ENCODE data around the gene HACD4. TPM values are rescaled to one million over a fixed set of nuclear protein-coding genes. Genes with fewer than 3 reads are reported as not detected.
A peak's percentile ranks its signal among the peaks of the same experiment; 100 is the strongest.

The HACD4 gene
- total and polyA plus RNA-seq, 8 donors = 6.3 to 12.2 (median 9.9) TPM

GRCh38 chr9:21015129-21015815, 16.2 kb downstream of the HACD4 start:
- no peak for ATAC-seq
- Histone ChIP-seq H3K36me3 (peaks cover 0 to 15% of the 10 kb centered on the region in 2 donors), H3K9me3 (no peaks in the 10 kb centered on the region), H3K27me3 (no peaks in the 10 kb centered on the region), H3K4me1 (no peaks in the 10 kb centered on the region), H3K27ac (no peak overlapping the region), H3K4me3 (no peak overlapping the region)
- TF ChIP-seq CTCF (IDR thresholded peaks at IDR 0.05) = no peak
- peak in 1 of 4 donors; percentile 10 for DNase-seq
- intact Hi-C loops (cut with DNase I) = no loop called here

- H3K27me3 ChIP-seq = no peaks in the 10 kb centered on the region
- H3K4me3 ChIP-seq = no peak overlapping the region
- H3K36me3 ChIP-seq = peaks cover 0 to 18% of the 10 kb centered on the region in 2 donors
- no peak overlapping the region for H3K27ac ChIP-seq
- peaks cover 0 to 5% of the 10 kb centered on the region in 2 donors for H3K4me1 ChIP-seq
- ATAC-seq = no peak
- H3K9me3 ChIP-seq = peaks cover 0 to 5% of the 10 kb centered on the region in 2 donors
- DNase-seq = no peak
- intact Hi-C loops (cut with DNase I) = no loop called here
- TF ChIP-seq CTCF (IDR thresholded peaks at IDR 0.05) = no peak
These were observed 29.4 kb downstream of the HACD4 start for GRCh38 chr9:21002040-21002439.

- DNase-seq = no peak
- intact Hi-C loops (cut with DNase I) = no loop called here
- H3K9me3 ChIP-seq = peaks cover 0 to 5% of the 10 kb centered on the region in 2 donors
- peaks cover 0 to 14% of the 10 kb centered on the region in 2 donors for H3K36me3 ChIP-seq
- H3K27ac ChIP-seq = no peak overlapping the region
- no peak for TF ChIP-seq CTCF (IDR thresholded peaks at IDR 0.05)
- H3K4me1 ChIP-seq = peaks cover 0 to 5% of the 10 kb centered on the region in 2 donors
- H3K4me3 ChIP-seq = no peak overlapping the region
- H3K27me3 ChIP-seq = no peaks in the 10 kb centered on the region
- no peak for ATAC-seq
These were observed 29.9 kb downstream of the HACD4 start for GRCh38 chr9:21001581-21001980.

- Histone ChIP-seq H3K27ac (no peak overlapping the region), H3K4me1 (peaks cover 0 to 5% of the 10 kb centered on the region in 2 donors), H3K27me3 (no peaks in the 10 kb centered on the region), H3K4me3 (no peak overlapping the region), H3K36me3 (peaks cover 0 to 9% of the 10 kb centered on the region in 2 donors), H3K9me3 (peaks cover 0 to 5% of the 10 kb centered on the region in 2 donors)
- ATAC-seq (no peak), DNase-seq (no peak)
- TF ChIP-seq CTCF (IDR thresholded peaks at IDR 0.05) = no peak
- intact Hi-C loops (cut with DNase I) = no loop called here
These were observed 33.9 kb downstream of the HACD4 start for GRCh38 chr9:20997503-20998076.

GRCh38 chr9:20996809-20997208, 34.6 kb downstream of the HACD4 start:
- H3K4me3 ChIP-seq = no peak overlapping the region
- H3K9me3 ChIP-seq = peaks cover 0 to 5% of the 10 kb centered on the region in 2 donors
- H3K27me3 ChIP-seq = no peaks in the 10 kb centered on the region
- intact Hi-C loops (cut with DNase I) = no loop called here
- no peak for DNase-seq
- no peak for ATAC-seq
- H3K4me1 ChIP-seq = peaks cover 0 to 5% of the 10 kb centered on the region in 2 donors
- no peak overlapping the region for H3K27ac ChIP-seq
- H3K36me3 ChIP-seq = peaks cover 0 to 9% of the 10 kb centered on the region in 2 donors
- no peak for TF ChIP-seq CTCF (IDR thresholded peaks at IDR 0.05)
